K562 (cell line): ENCODE data around the gene AKAP10. TPM values are rescaled to one million over a fixed set of nuclear protein-coding genes. Genes with fewer than 3 reads are reported as not detected.

ENCODE experiments used
- ARHGAP35 ChIP-seq: fragments of 450-650 bp; IDR thresholded peaks from 2 replicates; pipeline ENCODE4 v1.6.1; 2018; ENCODE audit not compliant: partially characterized antibody
- BACH1 ChIP-seq: fragments of 200-800 bp; sonication (Bioruptor generic); IDR thresholded peaks from 2 replicates; pipeline ENCODE4 v1.6.1; 2016; ENCODE audit warnings: missing genetic modification characterization, missing compliant biosample characterization
- CBX3 ChIP-seq, 2 experiments: IDR thresholded peaks; 1 replicate in 1 of 2; 2 replicates in 1 of 2; pipeline ENCODE4 v1.6.1; 2012; ENCODE audit warnings: inconsistent platforms in 2 of 2, low read length in 2 of 2, borderline replicate concordance in 1 of 2, control low read depth in 1 of 2
- E2F3 ChIP-seq: fragments of 250-450 bp; sonication (Bioruptor Pico); IDR thresholded peaks from 2 replicates; pipeline ENCODE4 v1.4.0; 2020; ENCODE audit warnings: mild to moderate bottlenecking
- ILF3 ChIP-seq: fragments of 450-650 bp; IDR thresholded peaks from 2 replicates; pipeline ENCODE4 v1.6.1; 2018; ENCODE audit warnings: antibody characterized with exemption, mild to moderate bottlenecking, moderate library complexity, borderline replicate concordance
- MAFK ChIP-seq: IDR thresholded peaks from 2 replicates; pipeline ENCODE4 v1.6.1; 2011; ENCODE audit warnings: low read length, improper control_type of control experiment
- MYBL2 ChIP-seq, 2 experiments: fragments of 450-650 bp in 1 of 2; sonication (generic) in 1 of 2; formaldehyde crosslinking in 1 of 2; IDR thresholded peaks; 2 replicates each; pipeline versions ENCODE4 v1.6.1 to v1.8.1; 2017 to 2022; ENCODE audit warnings: borderline replicate concordance in 1 of 2, inconsistent platforms in 1 of 2, low read depth in 1 of 2, mild to moderate bottlenecking in 1 of 2, missing genetic modification reagents in 1 of 2, moderate library complexity in 1 of 2
- NCOR1 ChIP-seq: fragments of 450-650 bp; IDR thresholded peaks from 2 replicates; pipeline ENCODE4 v1.6.1; 2016; ENCODE audit warnings: mild to moderate bottlenecking, moderate library complexity
- SIX5 ChIP-seq, 2 experiments: IDR thresholded peaks; 2 replicates each; pipeline ENCODE4 v1.6.1; 2011; ENCODE audit warnings: low read length in 2 of 2, borderline replicate concordance in 1 of 2, low read depth in 1 of 2, mild to moderate bottlenecking in 1 of 2, moderate library complexity in 1 of 2; ENCODE audit not compliant: insufficient read depth in 1 of 2
- TEAD1 ChIP-seq, 2 experiments: fragments of 450-650 bp in 1 of 2; sonication (generic) in 1 of 2; formaldehyde crosslinking; IDR thresholded peaks; 2 replicates each; pipeline versions ENCODE4 v1.4.0 to v1.8.0; 2020 to 2022; ENCODE audit warnings: mild to moderate bottlenecking in 2 of 2, missing genetic modification reagents in 1 of 2
- XRCC3 ChIP-seq: fragments of 450-650 bp; IDR thresholded peaks from 2 replicates; pipeline ENCODE4 v1.6.1; 2017; ENCODE audit warnings: mild to moderate bottlenecking, moderate library complexity
- ZNF133 ChIP-seq: fragments of 250-450 bp; sonication (Bioruptor Pico); IDR thresholded peaks from 2 replicates; pipeline ENCODE4 v1.4.0; 2020; ENCODE audit warnings: mild to moderate bottlenecking
- ZNF165 ChIP-seq: fragments of 250-450 bp; sonication (Bioruptor Pico); IDR thresholded peaks from 2 replicates; pipeline ENCODE4 v1.4.0; 2020; ENCODE audit warnings: borderline replicate concordance
- ZNF41 ChIP-seq: fragments of 250-450 bp; sonication (Bioruptor Pico); conservative IDR thresholded peaks from 2 replicates; pipeline ENCODE4 v1.4.0; 2020; ENCODE audit warnings: mild to moderate bottlenecking
- ZNF609 ChIP-seq: sonication (generic); formaldehyde crosslinking; IDR thresholded peaks from 2 replicates; pipeline ENCODE4 v1.8.1; 2023; ENCODE audit warnings: missing genetic modification reagents, mild to moderate bottlenecking, borderline replicate concordance
- polyA plus RNA-seq, 8 experiments: library from polyadenylated mRNA; depleted of rRNA in 4 of 8; stranded (reverse) in 5 of 8; unstranded in 3 of 8; fragments of >200 nt; fragmentation: Nextera tagmentation in 2 of 8; fragmentation: Illumina TruSeq in 1 of 8; extraction: Ambion mirVana in 2 of 8; extraction: Trizol in 1 of 8; gene quantifications; 2 replicates each; pipeline versions ENCODE4 v1.2.1 to v1.2.3, GENCODE V29; 2011 to 2014; ENCODE audit warnings: inconsistent platforms in 1 of 8, missing spikeins in 1 of 8
- total RNA-seq, 7 experiments: library from RNA; depleted of rRNA in 6 of 7; stranded (reverse); fragments of >200 nt in 6 of 7; fragmentation: Illumina TruSeq in 2 of 7; extraction: Trizol in 2 of 7; gene quantifications; 2 replicates each; pipeline versions ENCODE4 v1.2.1 to v1.2.3, GENCODE V29; 2011 to 2021; ENCODE audit warnings: low replicate concordance in 1 of 7
- TF ChIP-seq, protein P1 (sequence below): sonication (generic); formaldehyde crosslinking; IDR thresholded peaks from 2 replicates; pipeline ENCODE4 v1.8.0; 2023; ENCODE audit warnings: mild to moderate bottlenecking, missing genetic modification reagents
- TF ChIP-seq, protein P2 (sequence below): fragments of 250-450 bp; sonication (Bioruptor Pico); IDR thresholded peaks from 2 replicates; pipeline ENCODE4 v1.8.0; 2022; ENCODE audit warnings: inconsistent platforms, mild to moderate bottlenecking, moderate library complexity, borderline replicate concordance
- TF ChIP-seq, protein P3 (sequence below): fragments of 250-450 bp; sonication (Bioruptor Pico); IDR thresholded peaks from 2 replicates; pipeline ENCODE4 v1.9.0; 2021; ENCODE audit warnings: mild to moderate bottlenecking

The AKAP10 gene
- total and polyA plus RNA-seq, 9 of the 15 experiments (the other 6 are each of a cell fraction or from before 2014, with no cell fraction given) = 4.0 to 20.3 (median 8.2) TPM

GRCh38 chr17:19945009-19945626 lies 32.5 kb downstream of the AKAP10 start (continued):
- TF ChIP-seq, protein P1, sequence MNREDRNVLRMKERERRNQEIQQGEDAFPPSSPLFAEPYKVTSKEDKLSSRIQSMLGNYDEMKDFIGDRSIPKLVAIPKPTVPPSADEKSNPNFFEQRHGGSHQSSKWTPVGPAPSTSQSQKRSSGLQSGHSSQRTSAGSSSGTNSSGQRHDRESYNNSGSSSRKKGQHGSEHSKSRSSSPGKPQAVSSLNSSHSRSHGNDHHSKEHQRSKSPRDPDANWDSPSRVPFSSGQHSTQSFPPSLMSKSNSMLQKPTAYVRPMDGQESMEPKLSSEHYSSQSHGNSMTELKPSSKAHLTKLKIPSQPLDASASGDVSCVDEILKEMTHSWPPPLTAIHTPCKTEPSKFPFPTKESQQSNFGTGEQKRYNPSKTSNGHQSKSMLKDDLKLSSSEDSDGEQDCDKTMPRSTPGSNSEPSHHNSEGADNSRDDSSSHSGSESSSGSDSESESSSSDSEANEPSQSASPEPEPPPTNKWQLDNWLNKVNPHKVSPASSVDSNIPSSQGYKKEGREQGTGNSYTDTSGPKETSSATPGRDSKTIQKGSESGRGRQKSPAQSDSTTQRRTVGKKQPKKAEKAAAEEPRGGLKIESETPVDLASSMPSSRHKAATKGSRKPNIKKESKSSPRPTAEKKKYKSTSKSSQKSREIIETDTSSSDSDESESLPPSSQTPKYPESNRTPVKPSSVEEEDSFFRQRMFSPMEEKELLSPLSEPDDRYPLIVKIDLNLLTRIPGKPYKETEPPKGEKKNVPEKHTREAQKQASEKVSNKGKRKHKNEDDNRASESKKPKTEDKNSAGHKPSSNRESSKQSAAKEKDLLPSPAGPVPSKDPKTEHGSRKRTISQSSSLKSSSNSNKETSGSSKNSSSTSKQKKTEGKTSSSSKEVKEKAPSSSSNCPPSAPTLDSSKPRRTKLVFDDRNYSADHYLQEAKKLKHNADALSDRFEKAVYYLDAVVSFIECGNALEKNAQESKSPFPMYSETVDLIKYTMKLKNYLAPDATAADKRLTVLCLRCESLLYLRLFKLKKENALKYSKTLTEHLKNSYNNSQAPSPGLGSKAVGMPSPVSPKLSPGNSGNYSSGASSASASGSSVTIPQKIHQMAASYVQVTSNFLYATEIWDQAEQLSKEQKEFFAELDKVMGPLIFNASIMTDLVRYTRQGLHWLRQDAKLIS (CRISPR knock-in tag) = no peak
- TF ChIP-seq MAFK (no peak), BACH1 (tag) (no peak), XRCC3 (no peak), ZNF41 (no peak), ZNF133 (no peak), ZNF165 (CRISPR knock-in tag) (no peak), E2F3 (CRISPR knock-in tag) (no peak), SIX5 (IDR thresholded peaks at IDR 0.05; ENCODE audit: borderline replicate concordance in 1 of 2, insufficient read depth in 1 of 2, low read depth in 1 of 2, low read length in 2 of 2) (no peak), ILF3 (no peak), TEAD1 (CRISPR knock-in tag; IDR thresholded peaks at IDR 0.05) (no peak), NCOR1 (peak; percentile 79), ARHGAP35 (no peak), CBX3 (IDR thresholded peaks at IDR 0.05; ENCODE audit: borderline replicate concordance in 1 of 2, low read length in 2 of 2) (no peak), MYBL2 (IDR thresholded peaks at IDR 0.05; ENCODE audit: low read depth) (no peak), MYBL2 (CRISPR knock-in tag; IDR thresholded peaks at IDR 0.05; ENCODE audit: borderline replicate concordance) (no peak), ZNF609 (CRISPR knock-in tag) (no peak)
- TF ChIP-seq, protein P2, sequence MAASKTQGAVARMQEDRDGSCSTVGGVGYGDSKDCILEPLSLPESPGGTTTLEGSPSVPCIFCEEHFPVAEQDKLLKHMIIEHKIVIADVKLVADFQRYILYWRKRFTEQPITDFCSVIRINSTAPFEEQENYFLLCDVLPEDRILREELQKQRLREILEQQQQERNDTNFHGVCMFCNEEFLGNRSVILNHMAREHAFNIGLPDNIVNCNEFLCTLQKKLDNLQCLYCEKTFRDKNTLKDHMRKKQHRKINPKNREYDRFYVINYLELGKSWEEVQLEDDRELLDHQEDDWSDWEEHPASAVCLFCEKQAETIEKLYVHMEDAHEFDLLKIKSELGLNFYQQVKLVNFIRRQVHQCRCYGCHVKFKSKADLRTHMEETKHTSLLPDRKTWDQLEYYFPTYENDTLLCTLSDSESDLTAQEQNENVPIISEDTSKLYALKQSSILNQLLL (CRISPR knock-in tag) = no peak
- TF ChIP-seq, protein P3, sequence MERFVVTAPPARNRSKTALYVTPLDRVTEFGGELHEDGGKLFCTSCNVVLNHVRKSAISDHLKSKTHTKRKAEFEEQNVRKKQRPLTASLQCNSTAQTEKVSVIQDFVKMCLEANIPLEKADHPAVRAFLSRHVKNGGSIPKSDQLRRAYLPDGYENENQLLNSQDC (CRISPR knock-in tag) = no peak
